Fibroblast of skin of left quadriceps (primary cell): ENCODE results near the gene SLC37A3.
"Not testable (repeated sequence)": the region's sequence is repeated elsewhere in the genome, so short reads cannot be mapped to it uniquely, and the experiment has no call there.

ENCODE experiments used
- DNase-seq, 2 experiments: peaks; one replicate each; pipeline ENCODE4 v3.0.0-alpha.2; 2013; ENCODE audit warnings: low read depth in 2 of 2

SLC37A3 gene

GRCh38 chr7:140312141-140312846, 86.0 kb downstream of the SLC37A3 start:
- no peak for DNase-seq

GRCh38 chr7:140311128-140311527, 87.2 kb downstream of the SLC37A3 start:
- DNase-seq = not testable (repeated sequence)

- DNase-seq = no peak
Observed at GRCh38 chr7:140310337-140311002, 87.9 kb downstream of the SLC37A3 start.

GRCh38 chr7:140308060-140308459, 90.3 kb downstream of the SLC37A3 start:
- no peak for DNase-seq

- no peak for DNase-seq
Observed at GRCh38 chr7:140304191-140304799, 94.0 kb downstream of the SLC37A3 start.

GRCh38 chr7:140300243-140301136, 97.8 kb downstream of the SLC37A3 start:
- no peak for DNase-seq

- no peak for DNase-seq
Observed at GRCh38 chr7:140298213-140298612, 100.1 kb downstream of the SLC37A3 start.

- no peak for DNase-seq
Observed at GRCh38 chr7:140297192-140297591, 101.1 kb downstream of the SLC37A3 start.

- no peak for DNase-seq
Observed at GRCh38 chr7:140295224-140295738, 103.0 kb downstream of the SLC37A3 start.

- DNase-seq = no peak
Observed at GRCh38 chr7:140294454-140294853, 103.9 kb downstream of the SLC37A3 start.

- no peak for DNase-seq
Observed at GRCh38 chr7:140292438-140292837, 105.9 kb downstream of the SLC37A3 start.

- no peak for DNase-seq
Observed at GRCh38 chr7:140289804-140290203, 108.5 kb downstream of the SLC37A3 start.

- DNase-seq = no peak
Observed at GRCh38 chr7:140287988-140288387, 110.3 kb downstream of the SLC37A3 start.

- no peak for DNase-seq
Observed at GRCh38 chr7:140285938-140286337, 112.4 kb downstream of the SLC37A3 start.

GRCh38 chr7:140284062-140284461, 114.3 kb downstream of the SLC37A3 start:
- DNase-seq = no peak
